SHP77 (cell line): ENCODE measurements around the gene LRRC45.

Experiments used
- DNase-seq, 2 experiments: peaks; one replicate each; lab custom pipeline; 2025; lab: John Stamatoyannopoulos, UW

Gene LRRC45

GRCh38 chr17:81993729-81994592 lies 29.1 kb upstream of the LRRC45 start:
- no peak for DNase-seq

DNA sequence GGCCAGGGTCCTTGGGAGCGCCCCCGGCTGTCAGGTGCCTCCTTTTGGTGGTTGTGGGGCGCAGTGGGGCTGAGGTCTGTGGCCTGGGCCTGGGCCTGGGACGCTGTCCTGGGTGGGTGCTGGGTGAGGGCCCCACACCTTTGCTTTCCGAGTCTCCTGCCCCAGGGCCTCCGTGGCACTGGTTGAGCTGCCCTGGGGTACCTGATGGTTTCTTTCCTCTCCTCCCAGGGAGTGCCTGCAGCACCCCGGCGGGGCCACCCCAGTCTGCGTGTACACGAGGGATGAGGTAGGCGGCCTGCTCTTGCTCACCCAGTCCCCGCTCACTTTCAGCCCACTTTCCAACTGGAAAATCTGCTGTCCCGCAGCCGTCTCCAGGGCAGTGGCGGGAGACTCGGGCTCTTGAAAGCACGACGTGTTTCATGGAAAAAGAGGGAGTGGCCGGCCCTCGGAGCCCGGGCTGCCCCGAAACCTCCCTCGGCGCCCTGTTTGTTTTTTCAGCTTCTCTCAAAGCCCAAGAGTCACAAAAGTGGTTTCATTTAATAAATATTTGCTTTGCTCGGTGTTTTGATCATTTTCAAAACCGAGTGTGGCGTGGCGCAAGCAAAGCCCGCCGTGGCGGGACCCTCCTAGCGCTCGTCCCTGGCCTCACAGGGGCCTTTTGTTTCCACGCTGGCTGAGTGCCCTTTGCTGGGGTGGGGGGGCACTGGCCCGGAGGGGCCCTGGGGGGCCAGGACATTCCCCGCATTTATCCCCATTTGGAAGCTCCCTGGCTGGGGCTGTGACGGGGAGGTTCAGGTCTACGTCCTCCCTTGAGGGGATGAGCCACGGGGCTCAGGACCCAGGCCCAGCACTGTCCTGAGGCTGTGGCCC lies 28.3 kb upstream of the LRRC45 start:
- no peak for DNase-seq

DNA sequence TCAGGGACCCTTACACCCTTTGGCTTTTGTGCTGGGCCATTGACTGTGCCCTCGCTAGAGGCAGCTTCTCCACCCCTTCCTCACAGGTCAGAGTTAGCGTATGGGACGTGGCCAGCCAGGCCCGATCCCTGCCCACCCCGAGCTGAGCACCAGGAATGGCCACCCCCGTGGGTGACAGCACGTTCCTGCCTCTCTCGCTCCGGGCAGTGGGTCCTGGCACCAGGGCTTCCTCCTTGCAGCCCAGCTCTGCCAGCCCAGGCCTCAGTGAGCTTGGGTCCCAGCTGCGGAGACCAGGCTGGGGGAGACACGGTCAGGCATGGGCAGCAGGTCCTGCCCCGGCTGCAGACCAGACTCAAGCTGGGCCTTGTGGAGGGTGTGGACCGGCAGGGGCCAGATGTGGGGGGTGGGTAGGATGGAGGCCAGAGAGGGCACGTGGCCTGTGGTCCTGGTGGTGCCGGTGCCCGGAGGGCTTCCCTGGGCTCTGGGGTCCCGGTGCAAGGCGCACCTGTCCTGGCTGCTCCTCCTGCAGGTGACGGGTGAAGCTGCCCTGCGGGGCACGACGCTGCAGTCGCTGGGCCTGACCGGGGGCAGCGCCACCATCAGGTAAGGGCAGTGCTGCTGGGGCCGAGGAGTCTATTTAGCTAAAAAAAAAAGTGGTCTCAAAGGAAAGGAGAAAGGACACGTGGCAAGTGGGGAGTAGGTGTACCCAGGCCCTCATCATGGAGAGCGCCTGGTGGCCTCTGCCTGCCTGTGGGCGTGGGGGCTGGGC lies 27.5 kb upstream of the LRRC45 start:
- no peak for DNase-seq

- DNase-seq, result no peak
Measured at GRCh38 chr17:81996232-81996756, 26.8 kb upstream of the LRRC45 start.

DNA sequence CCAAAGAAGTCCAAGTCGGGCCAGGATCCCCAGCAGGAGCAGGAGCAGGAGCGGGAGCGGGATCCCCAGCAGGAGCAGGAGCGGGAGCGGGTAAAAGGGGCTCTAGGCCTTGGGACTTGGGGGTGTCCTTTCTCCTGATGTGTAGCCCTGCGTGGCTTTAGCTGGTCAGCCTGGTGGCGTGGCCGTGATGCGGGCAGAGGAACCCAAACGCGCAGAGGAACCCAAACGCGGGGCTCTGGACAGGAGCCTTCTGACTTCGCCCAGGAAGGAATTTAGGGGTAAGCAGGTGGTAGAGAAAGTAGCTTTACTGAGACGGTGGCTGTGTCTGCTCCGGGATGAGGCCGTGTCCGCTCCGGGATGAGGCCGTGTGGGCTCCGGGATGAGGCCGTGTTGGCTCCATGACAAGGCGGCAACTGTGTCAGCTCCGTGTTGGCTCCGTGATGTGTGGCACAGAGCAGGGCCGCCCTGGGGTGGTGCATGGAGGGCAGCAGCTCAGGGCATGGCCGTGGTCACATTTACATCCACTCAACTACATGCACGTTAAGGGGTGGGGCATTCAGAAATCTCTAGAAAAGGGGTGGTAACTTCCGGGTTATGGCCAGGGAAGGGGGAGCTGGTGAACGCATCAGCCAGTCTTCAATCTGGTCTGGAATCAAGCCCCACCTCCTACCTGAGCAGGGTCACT lies 26.2 kb upstream of the LRRC45 start:
- no peak for DNase-seq

- no peak for DNase-seq
Measured at GRCh38 chr17:81998212-81998611, 24.9 kb upstream of the LRRC45 start.

DNA sequence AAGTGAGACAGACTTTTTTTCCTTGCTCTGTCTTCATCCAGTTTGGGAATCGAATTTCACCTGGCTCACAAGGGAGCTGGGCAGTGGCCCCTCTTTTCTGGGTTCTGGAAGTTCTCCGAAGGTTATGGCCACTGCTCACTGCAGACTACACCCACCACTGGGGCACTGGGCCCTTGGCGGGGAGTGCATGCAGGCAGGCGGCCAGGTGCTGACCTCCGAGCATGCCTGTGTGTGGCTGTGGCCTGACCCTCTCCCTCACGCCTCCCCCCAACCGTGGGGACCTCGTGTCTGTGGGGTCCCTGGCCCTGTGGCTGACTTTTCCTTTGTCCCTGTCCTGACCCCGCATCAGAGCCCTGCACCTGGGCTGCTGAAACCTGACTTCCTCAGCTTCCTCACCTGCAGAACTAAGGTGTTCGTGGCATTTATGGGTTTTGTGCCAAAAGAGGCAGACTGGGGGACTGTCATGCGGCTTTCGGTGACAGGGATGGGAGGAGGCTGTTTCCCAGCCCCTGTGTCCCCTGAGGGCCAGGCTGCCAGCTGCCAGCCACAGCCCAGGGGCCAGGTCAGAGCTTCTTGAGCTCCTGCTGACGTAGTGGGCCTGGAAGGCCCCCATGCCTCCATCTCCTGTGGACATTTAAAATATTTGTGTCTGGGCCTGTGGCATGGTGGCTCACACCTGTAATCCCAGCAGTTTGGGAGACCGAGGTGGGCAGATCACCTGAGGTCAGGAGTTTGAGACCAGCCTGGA lies 24.2 kb upstream of the LRRC45 start:
- DNase-seq, result no peak

DNA sequence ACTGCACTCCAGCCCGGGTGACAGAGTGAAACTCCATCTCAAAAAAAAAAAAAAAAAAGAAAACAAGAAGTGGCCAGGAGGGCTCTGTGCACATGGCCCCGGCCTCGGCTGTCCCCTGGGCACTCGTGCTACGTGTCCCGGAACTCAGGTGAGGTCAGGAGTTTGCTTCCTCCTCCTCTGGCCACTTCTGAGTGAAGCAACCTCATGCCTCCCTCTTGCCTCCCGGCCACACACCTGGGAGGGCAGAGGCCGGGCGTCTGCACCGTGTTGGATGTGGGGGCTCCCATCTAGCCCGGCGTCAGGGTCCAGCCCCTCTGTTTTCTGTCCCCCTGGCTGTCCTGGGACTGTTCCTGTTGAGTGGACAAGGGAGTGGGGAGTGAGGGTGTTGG lies 23.5 kb upstream of the LRRC45 start:
- DNase-seq, result no peak

- DNase-seq, result no peak
Measured at GRCh38 chr17:81999976-82000802, 22.9 kb upstream of the LRRC45 start.

- DNase-seq, result no peak
Measured at GRCh38 chr17:82000803-82001570, 22.1 kb upstream of the LRRC45 start.

GRCh38 chr17:82001571-82002056 lies 21.5 kb upstream of the LRRC45 start:
- DNase-seq, result no peak

DNA sequence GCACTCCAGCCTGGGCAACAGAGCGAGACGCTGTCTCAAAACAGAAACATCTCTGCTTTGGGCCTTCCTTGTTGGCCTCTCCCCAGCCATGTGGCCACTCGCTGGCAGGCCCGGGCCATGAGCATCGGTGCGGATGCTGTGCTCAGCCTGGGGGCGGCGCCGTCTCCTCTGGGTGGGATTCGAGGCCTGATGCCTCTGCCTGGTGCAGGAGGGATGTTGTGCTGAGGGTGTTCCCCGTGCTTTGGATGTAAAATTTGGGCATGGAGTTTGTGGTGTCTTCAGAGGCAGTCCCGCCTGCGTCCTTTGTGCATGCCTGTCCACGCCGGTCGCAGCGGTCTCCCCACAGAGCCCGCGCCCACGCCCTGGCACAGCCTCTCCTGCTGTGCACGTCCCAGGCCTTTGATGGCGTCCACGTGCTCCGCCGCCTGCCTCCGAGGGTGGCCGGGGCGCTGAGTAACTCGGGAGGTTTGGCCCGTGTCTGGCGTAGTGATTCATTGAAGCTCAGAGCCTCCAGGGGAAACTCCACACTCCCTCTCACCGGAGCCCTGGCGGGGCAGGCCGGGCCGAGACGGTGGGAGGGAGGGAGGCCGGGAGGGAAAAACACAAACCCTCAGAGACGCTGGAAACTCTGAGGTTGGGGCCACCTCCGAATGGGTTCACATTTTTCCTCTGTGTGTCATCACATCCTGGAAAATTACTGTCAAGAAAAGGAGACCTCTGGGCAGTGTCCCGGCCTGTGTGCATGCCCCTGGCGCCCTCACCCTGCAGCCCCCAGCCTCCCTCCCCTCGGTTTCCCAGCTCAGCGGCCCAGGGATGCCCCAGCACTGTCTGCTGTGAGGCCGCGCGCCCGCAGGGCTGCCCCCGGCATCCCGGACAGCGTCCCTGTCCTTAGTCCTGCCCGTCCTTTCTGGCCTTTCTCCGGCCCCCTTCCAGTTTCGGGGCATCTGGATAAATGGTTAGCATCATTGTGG lies 19.4 kb upstream of the LRRC45 start:
- DNase-seq, result no peak

DNA sequence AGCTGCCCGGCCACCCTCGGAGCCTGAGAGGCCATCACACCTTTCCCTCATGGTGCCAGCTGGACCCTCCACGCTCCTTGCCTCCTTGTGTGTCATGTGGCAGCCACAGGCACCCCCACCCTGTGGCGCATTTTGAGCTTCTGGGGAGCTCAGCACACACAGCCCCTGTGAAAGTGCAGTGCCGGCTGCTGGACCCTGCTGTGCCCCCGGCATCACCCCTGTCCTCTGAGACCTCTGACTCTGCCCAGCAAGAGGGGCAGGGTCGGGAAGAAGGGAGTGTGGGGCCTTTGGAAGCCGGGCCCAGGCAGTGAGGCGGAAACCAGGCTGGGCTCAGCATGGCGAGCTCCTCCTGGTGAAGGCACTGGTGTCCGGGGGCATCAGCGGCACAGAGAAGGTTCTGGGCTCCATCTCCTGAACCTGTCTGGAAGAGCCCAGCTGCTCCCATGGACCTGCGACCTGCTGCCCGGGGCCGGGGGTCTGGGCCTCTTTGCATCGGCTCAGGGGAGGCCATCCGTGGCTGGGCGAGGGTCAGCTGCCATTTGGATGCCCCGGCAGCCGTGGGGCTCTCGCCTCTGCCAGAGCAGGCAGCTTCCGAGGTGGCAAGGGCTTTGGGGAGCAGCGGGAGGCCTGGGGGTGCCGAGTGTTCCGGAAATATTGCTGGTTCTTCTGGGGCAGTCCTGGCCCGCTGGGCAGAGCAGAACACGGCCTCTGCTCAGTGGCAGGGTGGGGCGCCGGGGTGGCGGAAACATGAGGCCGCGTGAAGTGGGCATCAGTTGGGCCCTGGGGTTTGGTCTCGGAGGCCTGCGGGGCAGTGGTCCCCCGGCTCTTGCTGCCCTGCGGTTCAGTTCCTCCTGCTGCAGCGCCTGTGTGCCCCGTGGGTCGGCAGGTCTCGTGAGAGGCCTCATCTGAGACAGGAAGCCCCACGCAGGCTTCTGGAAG lies 18.3 kb upstream of the LRRC45 start:
- DNase-seq, result no peak

- no peak for DNase-seq
Measured at GRCh38 chr17:82005701-82006348, 17.3 kb upstream of the LRRC45 start.

DNA sequence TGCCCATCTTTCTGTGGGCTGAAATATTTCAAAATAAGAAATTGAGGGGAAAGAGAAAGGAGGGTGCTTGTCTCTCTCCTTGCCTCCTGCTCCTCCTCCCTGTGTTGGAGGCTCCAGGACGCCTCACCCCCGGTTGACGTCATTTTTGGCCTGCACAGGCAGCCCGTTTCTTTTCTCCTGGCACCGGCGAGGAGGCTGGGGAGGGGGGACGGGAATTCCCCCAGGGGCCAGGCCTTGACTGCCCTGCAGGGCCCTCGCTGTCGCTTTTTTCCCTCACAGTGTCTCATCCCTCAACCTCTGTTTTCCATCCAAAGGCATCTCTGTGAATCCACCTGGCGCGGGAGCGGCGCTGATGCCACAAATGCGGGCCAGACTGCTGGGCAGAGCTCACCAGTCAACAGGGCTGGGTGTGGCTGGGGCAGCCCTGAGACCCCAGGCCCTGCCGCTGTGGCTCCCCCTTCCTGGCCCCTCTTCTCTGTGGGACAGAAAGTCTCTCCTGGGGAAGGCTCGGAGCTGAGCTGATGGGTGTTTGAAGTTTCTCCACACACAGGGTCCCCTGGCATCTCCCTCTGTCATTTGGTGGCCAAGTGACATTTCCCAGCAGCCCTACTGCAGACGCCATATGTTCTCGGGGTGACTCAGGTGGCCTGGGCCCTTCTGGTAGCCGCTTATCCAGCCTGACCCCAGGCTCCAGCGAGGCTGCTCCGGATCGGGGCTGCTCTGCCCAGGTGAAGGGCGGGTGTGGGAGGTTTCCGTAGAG lies 16.5 kb upstream of the LRRC45 start:
- DNase-seq, result no peak

- no peak for DNase-seq
Measured at GRCh38 chr17:82007228-82007494, 15.9 kb upstream of the LRRC45 start.
